MM.1S (cell line): ENCODE measurements around the gene CRMP1.

Experiments
- DNase-seq: peaks from one replicate; pipeline ENCODE4 v3.0.0-alpha.2; 2015
- H2AFZ ChIP-seq: fragments of 300-600 bp; sonication (generic); 2 replicates; pipeline ENCODE4 v1.6.0; 2016; ENCODE audit warnings: antibody characterized with exemption, low read length
- H3F3A ChIP-seq: fragments of 300-600 bp; sonication (generic); 2 replicates; pipeline ENCODE4 v1.6.1; 2016; ENCODE audit warnings: mild to moderate bottlenecking, antibody characterized with exemption, low read length, moderate library complexity, mixed read lengths; ENCODE audit not compliant: insufficient read depth
- H3K27ac ChIP-seq: fragments of 300-600 bp; sonication (generic); 2 replicates; pipeline ENCODE4 v1.5.1; 2016; ENCODE audit warnings: mild to moderate bottlenecking, low read length
- H3K27me3 ChIP-seq: fragments of 300-600 bp; sonication (generic); replicated peaks from 2 replicates; pipeline ENCODE4 v1.6.0; 2016; ENCODE audit warnings: low read length; ENCODE audit not compliant: insufficient read depth
- H3K36me3 ChIP-seq: fragments of 300-600 bp; sonication (generic); replicated peaks from 2 replicates; pipeline ENCODE4 v1.6.1; 2016; ENCODE audit warnings: mild to moderate bottlenecking, low read length, mixed read lengths; ENCODE audit not compliant: insufficient read depth
- H3K4me1 ChIP-seq: fragments of 300-600 bp; sonication (generic); 2 replicates; pipeline ENCODE4 v1.6.1; 2016; ENCODE audit warnings: low read length, mixed read lengths
- H3K4me2 ChIP-seq: fragments of 300-600 bp; sonication (generic); 2 replicates; pipeline ENCODE4 v1.6.0; 2016; ENCODE audit warnings: low read depth, low read length
- H3K4me3 ChIP-seq: fragments of 300-600 bp; sonication (generic); 2 replicates; pipeline ENCODE4 v1.5.1; 2016; ENCODE audit warnings: low read length, mixed read lengths
- H3K79me2 ChIP-seq: fragments of 300-600 bp; sonication (generic); 2 replicates; pipeline ENCODE4 v1.6.1; 2016; ENCODE audit warnings: mixed run types, low read length, mixed read lengths
- H3K9ac ChIP-seq: fragments of 300-600 bp; sonication (generic); 2 replicates; pipeline ENCODE4 v1.6.1; 2016; ENCODE audit warnings: low read length, mixed read lengths
- H3K9me2 ChIP-seq: fragments of 300-600 bp; sonication (generic); replicated peaks from 2 replicates; pipeline ENCODE4 v1.6.1; 2016; ENCODE audit warnings: mild to moderate bottlenecking, low read length, mixed read lengths; ENCODE audit not compliant: insufficient read depth
- H3K9me3 ChIP-seq: fragments of 300-600 bp; sonication (generic); replicated peaks from 2 replicates; pipeline ENCODE4 v1.6.1; 2016; ENCODE audit warnings: mild to moderate bottlenecking, low read length, mixed read lengths; ENCODE audit not compliant: insufficient read depth
- H4K20me1 ChIP-seq: fragments of 300-600 bp; sonication (generic); 2 replicates; pipeline ENCODE4 v1.6.1; 2016; ENCODE audit warnings: mild to moderate bottlenecking, low read length, moderate library complexity, mixed read lengths; ENCODE audit not compliant: insufficient read depth
- EZH2 ChIP-seq: fragments of 300-600 bp; sonication (generic); optimal IDR thresholded peaks from 2 replicates; pipeline ENCODE3; 2017; ENCODE audit warnings: low read depth, mild to moderate bottlenecking, antibody characterized with exemption, low read length, mixed read lengths
- EZH2phosphoT487 ChIP-seq: fragments of 300-600 bp; sonication (generic); IDR thresholded peaks from 2 replicates; pipeline ENCODE4 v1.6.1; 2018; ENCODE audit warnings: antibody characterized with exemption, low read length
- TF ChIP-seq, protein P1 (sequence below): fragments of 300-600 bp; sonication (generic); IDR thresholded peaks from 2 replicates; pipeline ENCODE4 v1.5.1; 2016; ENCODE audit warnings: antibody characterized with exemption, low read length, mixed read lengths

The CRMP1 gene

GRCh38 chr4:5928844-5929420 is 36.0 kb upstream of the CRMP1 start:
- peaks cover 10% of the 10 kb centered on the region; the same call in 1 of the 2 replicates for H3K27me3 ChIP-seq
- H4K20me1 ChIP-seq = no peaks in the 10 kb centered on the region

DNA sequence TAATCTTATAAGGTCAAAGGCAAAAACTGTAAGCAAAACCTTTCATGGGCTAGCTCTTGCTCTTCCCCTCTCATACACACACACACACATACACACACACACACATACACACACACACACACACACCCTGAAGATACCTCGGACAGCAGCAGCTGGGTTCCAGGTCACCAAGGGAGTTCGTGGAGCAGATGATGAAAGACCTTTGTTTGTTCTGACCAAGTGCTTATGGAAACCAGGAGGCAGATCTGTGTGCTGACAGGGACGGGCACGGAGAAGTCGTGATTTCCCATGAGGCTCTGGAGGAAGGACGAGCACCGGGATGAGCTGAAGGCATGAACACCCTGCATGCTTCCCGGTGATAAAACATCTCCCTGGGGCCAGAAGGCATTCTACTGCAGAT is 35.4 kb upstream of the CRMP1 start:
- no peak overlapping the region for H2AFZ ChIP-seq
- no peak overlapping the region for H3K4me2 ChIP-seq
- no peaks in the 10 kb centered on the region for H3K4me1 ChIP-seq
- TF ChIP-seq EZH2 (no peak), EZH2phosphoT487 (no peak)
- TF ChIP-seq, protein P1, sequence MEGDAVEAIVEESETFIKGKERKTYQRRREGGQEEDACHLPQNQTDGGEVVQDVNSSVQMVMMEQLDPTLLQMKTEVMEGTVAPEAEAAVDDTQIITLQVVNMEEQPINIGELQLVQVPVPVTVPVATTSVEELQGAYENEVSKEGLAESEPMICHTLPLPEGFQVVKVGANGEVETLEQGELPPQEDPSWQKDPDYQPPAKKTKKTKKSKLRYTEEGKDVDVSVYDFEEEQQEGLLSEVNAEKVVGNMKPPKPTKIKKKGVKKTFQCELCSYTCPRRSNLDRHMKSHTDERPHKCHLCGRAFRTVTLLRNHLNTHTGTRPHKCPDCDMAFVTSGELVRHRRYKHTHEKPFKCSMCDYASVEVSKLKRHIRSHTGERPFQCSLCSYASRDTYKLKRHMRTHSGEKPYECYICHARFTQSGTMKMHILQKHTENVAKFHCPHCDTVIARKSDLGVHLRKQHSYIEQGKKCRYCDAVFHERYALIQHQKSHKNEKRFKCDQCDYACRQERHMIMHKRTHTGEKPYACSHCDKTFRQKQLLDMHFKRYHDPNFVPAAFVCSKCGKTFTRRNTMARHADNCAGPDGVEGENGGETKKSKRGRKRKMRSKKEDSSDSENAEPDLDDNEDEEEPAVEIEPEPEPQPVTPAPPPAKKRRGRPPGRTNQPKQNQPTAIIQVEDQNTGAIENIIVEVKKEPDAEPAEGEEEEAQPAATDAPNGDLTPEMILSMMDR = no peak
- no peak overlapping the region for H3K27ac ChIP-seq
- H4K20me1 ChIP-seq = no peaks in the 10 kb centered on the region
- H3F3A ChIP-seq = no peaks in the 10 kb centered on the region
- no peaks in the 10 kb centered on the region for H3K9me3 ChIP-seq
- no peak overlapping the region for H3K4me3 ChIP-seq
- H3K27me3 ChIP-seq = peaks cover 10% of the 10 kb centered on the region; the same call in 1 of the 2 replicates
- no peak for DNase-seq
- H3K79me2 ChIP-seq = no peaks in the 10 kb centered on the region
- no peaks in the 10 kb centered on the region for H3K9me2 ChIP-seq
- H3K36me3 ChIP-seq = no peaks in the 10 kb centered on the region
- H3K9ac ChIP-seq = no peak overlapping the region

More at GRCh38 chr4:5928844-5929420, 36.0 kb upstream of the CRMP1 start:
- no peaks in the 10 kb centered on the region for H3K9me2 ChIP-seq
- no peaks in the 10 kb centered on the region for H3K79me2 ChIP-seq
- TF ChIP-seq, protein P1 = no peak
- no peaks in the 10 kb centered on the region for H3K4me1 ChIP-seq
- H3K4me2 ChIP-seq = no peak overlapping the region
- no peak overlapping the region for H3K27ac ChIP-seq
- H3K36me3 ChIP-seq = no peaks in the 10 kb centered on the region
- H3K9ac ChIP-seq = no peak overlapping the region
- no peak overlapping the region for H2AFZ ChIP-seq
- no peaks in the 10 kb centered on the region for H3F3A ChIP-seq
- no peak overlapping the region for H3K4me3 ChIP-seq
- H3K9me3 ChIP-seq = no peaks in the 10 kb centered on the region
- no peak for DNase-seq

GRCh38 chr4:5927747-5928146 is 34.9 kb upstream of the CRMP1 start:
- no peaks in the 10 kb centered on the region for H3K9me2 ChIP-seq
- no peak overlapping the region for H3K9ac ChIP-seq
- DNase-seq = no peak
- H3K4me1 ChIP-seq = no peaks in the 10 kb centered on the region
- H3K36me3 ChIP-seq = no peaks in the 10 kb centered on the region
- no peaks in the 10 kb centered on the region for H3F3A ChIP-seq
- H3K9me3 ChIP-seq = no peaks in the 10 kb centered on the region
- H3K4me2 ChIP-seq = no peak overlapping the region
- no peaks in the 10 kb centered on the region for H3K79me2 ChIP-seq
- TF ChIP-seq EZH2phosphoT487 (no peak), EZH2 (no peak)
- TF ChIP-seq, protein P1 = no peak
- no peak overlapping the region for H3K4me3 ChIP-seq
- peaks cover 10% of the 10 kb centered on the region; the same call in 1 of the 2 replicates for H3K27me3 ChIP-seq
- H4K20me1 ChIP-seq = no peaks in the 10 kb centered on the region
- H3K27ac ChIP-seq = no peak overlapping the region
- no peak overlapping the region for H2AFZ ChIP-seq
